Measurements from ENCODE around the gene RAB5B.

The RAB5B gene

GRCh38 chr12:55972456-55972855, 1.4 kb upstream of the RAB5B start:
- Histone ChIP-seq H3K27me3 (ENCODE audit: low read length) (no peaks in the 10 kb centered on the region), H3K4me3 (ENCODE audit: insufficient read depth, low read length, poor library complexity, severe bottlenecking) (peak overlapping the region; percentile 70), H3F3A (ENCODE audit: insufficient read depth) (peaks cover 13% of the 10 kb centered on the region; the same call in 1 of the 2 replicates), H3K9me3 (ENCODE audit: insufficient read depth, low read length) (no peaks in the 10 kb centered on the region), H4K20me1 (ENCODE audit: low read depth, low read length) (no peaks in the 10 kb centered on the region), H3K9ac (ENCODE audit: low read length) (peak overlapping the region; percentile 60; the same call in 1 of the 2 replicates), H3K4me2 (ENCODE audit: low read depth, low read length, poor library complexity, severe bottlenecking) (peak overlapping the region; percentile 63), H2AFZ (ENCODE audit: low read depth, low read length, severe bottlenecking) (no peak overlapping the region), H3K27ac (ENCODE audit: low read depth, low read length) (peak overlapping the region; percentile 46), H3K9me2 (replicated peaks; ENCODE audit: insufficient read depth, low read length) (no peaks in the 10 kb centered on the region), H3K79me2 (ENCODE audit: insufficient read depth, low read length) (peaks cover 42% of the 10 kb centered on the region), H3K36me3 (ENCODE audit: low read length) (peaks cover 10% of the 10 kb centered on the region; the same call in 1 of the 2 replicates)
- TF ChIP-seq EZH2phosphoT487 (conservative IDR thresholded peaks at IDR 0.05; ENCODE audit: low read length), result no peak
- TF ChIP-seq CTCF (IDR thresholded peaks at IDR 0.05; ENCODE audit: insufficient read depth, low read length, poor library complexity, severe bottlenecking), result no peak

GRCh38 chr12:55972911-55973598, 823 bp upstream of the RAB5B start:
- Histone ChIP-seq H2AFZ (ENCODE audit: low read depth, low read length, severe bottlenecking) (no peak overlapping the region), H4K20me1 (ENCODE audit: low read depth, low read length) (no peaks in the 10 kb centered on the region), H3K27me3 (ENCODE audit: low read length) (no peaks in the 10 kb centered on the region), H3K27ac (ENCODE audit: low read depth, low read length) (peak overlapping the region; percentile 46), H3K9me3 (ENCODE audit: insufficient read depth, low read length) (no peaks in the 10 kb centered on the region), H3K4me3 (ENCODE audit: insufficient read depth, low read length, poor library complexity, severe bottlenecking) (peak overlapping the region; percentile 70), H3K36me3 (ENCODE audit: low read length) (peaks cover 8% of the 10 kb centered on the region; the same call in 1 of the 2 replicates), H3K4me2 (ENCODE audit: low read depth, low read length, poor library complexity, severe bottlenecking) (peak overlapping the region; percentile 63), H3K9me2 (replicated peaks; ENCODE audit: insufficient read depth, low read length) (no peaks in the 10 kb centered on the region), H3F3A (ENCODE audit: insufficient read depth) (peaks cover 13% of the 10 kb centered on the region; the same call in 1 of the 2 replicates), H3K79me2 (ENCODE audit: insufficient read depth, low read length) (peaks cover 36% of the 10 kb centered on the region), H3K9ac (ENCODE audit: low read length) (peak overlapping the region; percentile 60)
- no peak for TF ChIP-seq CTCF (IDR thresholded peaks at IDR 0.05; ENCODE audit: insufficient read depth, low read length, poor library complexity, severe bottlenecking)
- TF ChIP-seq EZH2phosphoT487 (conservative IDR thresholded peaks at IDR 0.05; ENCODE audit: low read length), result no peak

GRCh38 chr12:55974308-55974730, 441 bp downstream of the RAB5B start:
- Histone ChIP-seq H3K9ac (ENCODE audit: low read length) (peak overlapping the region; percentile 86), H3K9me3 (ENCODE audit: insufficient read depth, low read length) (no peaks in the 10 kb centered on the region), H3K79me2 (ENCODE audit: insufficient read depth, low read length) (peaks cover 28% of the 10 kb centered on the region), H3K9me2 (replicated peaks; ENCODE audit: insufficient read depth, low read length) (no peaks in the 10 kb centered on the region), H3K4me3 (ENCODE audit: insufficient read depth, low read length, poor library complexity, severe bottlenecking) (peak overlapping the region; percentile 75), H3K27me3 (ENCODE audit: low read length) (no peaks in the 10 kb centered on the region), H2AFZ (ENCODE audit: low read depth, low read length, severe bottlenecking) (peak overlapping the region; percentile 77), H3K36me3 (ENCODE audit: low read length) (no peaks in the 10 kb centered on the region; the same call in 1 of the 2 replicates), H3K4me2 (ENCODE audit: low read depth, low read length, poor library complexity, severe bottlenecking) (peak overlapping the region; percentile 81), H3F3A (ENCODE audit: insufficient read depth) (peaks cover 13% of the 10 kb centered on the region; the same call in 1 of the 2 replicates), H4K20me1 (ENCODE audit: low read depth, low read length) (no peaks in the 10 kb centered on the region), H3K27ac (ENCODE audit: low read depth, low read length) (peak overlapping the region; percentile 69)
- no peak for TF ChIP-seq EZH2phosphoT487 (conservative IDR thresholded peaks at IDR 0.05; ENCODE audit: low read length)
- no peak for TF ChIP-seq CTCF (IDR thresholded peaks at IDR 0.05; ENCODE audit: insufficient read depth, low read length, poor library complexity, severe bottlenecking)
